Spleen (tissue), 3 donors: Measurements from ENCODE around the gene GSN.

ENCODE experiments used
- POLR2A ChIP-seq, 3 donors: fragments of 450-650 bp; IDR thresholded peaks; one replicate each; pipeline ENCODE4 v1.5.1; 2017; ENCODE audit warnings: antibody characterized with exemption in 3 of 3, mild to moderate bottlenecking in 1 of 3
- POLR2AphosphoS5 ChIP-seq, 3 donors: sonication (generic); formaldehyde crosslinking; IDR thresholded peaks; one replicate each; pipeline ENCODE4 v1.5.1; 2017; ENCODE audit warnings: antibody characterized with exemption in 3 of 3

DNA sequence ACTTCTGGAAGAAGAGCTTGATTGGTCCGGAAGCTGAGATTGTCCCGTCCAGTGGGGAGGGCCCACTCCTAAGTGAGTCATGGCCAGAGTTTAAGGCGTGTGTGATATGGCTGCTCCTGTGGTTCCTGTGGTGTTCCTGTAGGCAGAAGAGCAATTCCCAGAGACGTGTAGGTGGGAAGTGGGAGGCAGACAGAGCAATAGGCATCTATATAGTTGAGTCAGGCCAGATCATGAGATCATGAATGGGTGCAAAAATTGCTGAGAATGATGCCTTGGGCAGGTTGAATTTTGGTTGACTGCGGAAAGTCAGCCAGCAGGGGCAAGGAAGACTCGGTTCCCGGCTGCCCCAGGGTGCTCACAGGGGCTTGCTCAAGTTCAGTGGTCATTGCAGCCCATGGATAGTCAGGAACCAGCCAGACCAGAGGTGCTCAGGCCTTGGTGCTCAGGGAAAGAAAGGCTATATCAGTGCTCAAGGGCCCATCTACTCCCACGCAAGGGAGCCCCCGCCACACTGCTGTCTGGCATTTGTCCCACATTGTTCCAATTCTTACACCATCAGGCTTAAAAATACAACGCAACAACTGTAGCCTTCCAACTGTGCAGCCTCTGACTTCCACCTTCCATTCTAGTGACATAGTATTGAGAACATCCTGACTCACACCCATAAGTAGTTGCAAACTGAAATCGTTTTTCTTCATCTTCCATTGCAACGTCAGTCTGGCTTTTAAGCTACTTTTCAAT, 21.0 kb upstream of the GSN start:
- TF ChIP-seq POLR2A (IDR thresholded peaks at IDR 0.05) (no peak), POLR2AphosphoS5 (IDR thresholded peaks at IDR 0.05) (no peak)
